ENCODE data around the gene SLC35A1.

DNA sequence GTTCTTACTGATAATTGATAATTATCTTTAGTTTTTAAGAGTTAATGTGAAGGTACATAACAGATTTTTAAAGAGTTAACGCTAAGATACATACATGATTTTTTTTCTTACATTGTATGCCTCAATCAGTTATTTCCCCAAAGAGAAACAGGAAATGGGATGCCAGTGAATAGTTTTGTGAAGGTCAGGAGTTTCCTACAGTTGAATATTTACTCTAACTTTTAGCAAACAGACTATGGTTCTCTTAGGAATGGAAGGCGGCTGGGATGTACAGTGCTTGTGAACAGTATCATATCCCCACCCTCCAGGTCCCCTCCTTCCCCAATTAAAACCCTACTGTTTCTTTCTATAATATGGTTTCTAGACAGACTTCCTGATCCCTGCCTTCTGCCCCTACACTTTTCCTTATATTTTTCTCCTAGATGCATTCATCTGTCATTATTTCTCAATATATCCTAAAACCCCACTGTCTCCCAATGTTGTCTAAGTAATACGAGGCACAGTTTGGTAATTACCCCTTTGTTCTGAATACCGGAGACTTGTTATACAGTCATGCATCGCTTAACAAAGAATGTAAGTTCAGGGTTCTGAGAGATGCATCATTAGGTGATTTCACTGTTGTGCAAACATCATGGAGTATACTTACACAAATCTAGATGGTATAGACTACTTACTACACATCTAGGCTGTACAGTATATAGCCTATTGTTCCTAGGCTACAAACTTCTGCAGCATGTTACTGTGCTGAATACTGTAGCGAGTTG is 29.2 kb downstream of the SLC35A1 start:
- TF ChIP-seq, protein P1, sequence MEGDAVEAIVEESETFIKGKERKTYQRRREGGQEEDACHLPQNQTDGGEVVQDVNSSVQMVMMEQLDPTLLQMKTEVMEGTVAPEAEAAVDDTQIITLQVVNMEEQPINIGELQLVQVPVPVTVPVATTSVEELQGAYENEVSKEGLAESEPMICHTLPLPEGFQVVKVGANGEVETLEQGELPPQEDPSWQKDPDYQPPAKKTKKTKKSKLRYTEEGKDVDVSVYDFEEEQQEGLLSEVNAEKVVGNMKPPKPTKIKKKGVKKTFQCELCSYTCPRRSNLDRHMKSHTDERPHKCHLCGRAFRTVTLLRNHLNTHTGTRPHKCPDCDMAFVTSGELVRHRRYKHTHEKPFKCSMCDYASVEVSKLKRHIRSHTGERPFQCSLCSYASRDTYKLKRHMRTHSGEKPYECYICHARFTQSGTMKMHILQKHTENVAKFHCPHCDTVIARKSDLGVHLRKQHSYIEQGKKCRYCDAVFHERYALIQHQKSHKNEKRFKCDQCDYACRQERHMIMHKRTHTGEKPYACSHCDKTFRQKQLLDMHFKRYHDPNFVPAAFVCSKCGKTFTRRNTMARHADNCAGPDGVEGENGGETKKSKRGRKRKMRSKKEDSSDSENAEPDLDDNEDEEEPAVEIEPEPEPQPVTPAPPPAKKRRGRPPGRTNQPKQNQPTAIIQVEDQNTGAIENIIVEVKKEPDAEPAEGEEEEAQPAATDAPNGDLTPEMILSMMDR (IDR thresholded peaks at IDR 0.05; ENCODE audit: low read depth, low read length, poor library complexity, severe bottlenecking), result no peak
- no peak for TF ChIP-seq EZH2phosphoT487 (IDR thresholded peaks at IDR 0.05; ENCODE audit: borderline replicate concordance, low read length)
